ENCODE results near the gene ELAC1.

ELAC1 gene

GRCh38 chr18:51021226-51021965 lies 53.6 kb downstream of the ELAC1 start:
- DNase-seq = no peak

DNA sequence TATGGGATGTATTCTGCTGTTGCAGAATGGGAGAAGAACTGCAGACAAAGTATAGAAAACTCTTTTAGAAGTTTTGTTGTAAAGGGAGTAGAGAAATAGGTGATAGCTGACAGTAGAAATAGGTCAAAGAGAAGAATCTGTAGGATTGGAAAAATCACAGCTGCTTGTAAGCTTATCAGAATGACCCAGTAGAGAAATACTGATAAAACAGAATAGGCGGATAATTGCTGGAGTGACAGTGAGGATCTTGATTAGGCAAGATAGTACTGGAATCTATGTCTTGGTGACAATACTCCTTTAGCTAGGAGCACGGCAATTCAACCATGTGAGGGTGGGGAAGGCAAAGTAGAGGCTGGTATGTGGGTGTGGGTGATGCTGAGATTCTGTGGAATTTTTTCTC lies 57.7 kb downstream of the ELAC1 start:
- no peak for DNase-seq

DNA sequence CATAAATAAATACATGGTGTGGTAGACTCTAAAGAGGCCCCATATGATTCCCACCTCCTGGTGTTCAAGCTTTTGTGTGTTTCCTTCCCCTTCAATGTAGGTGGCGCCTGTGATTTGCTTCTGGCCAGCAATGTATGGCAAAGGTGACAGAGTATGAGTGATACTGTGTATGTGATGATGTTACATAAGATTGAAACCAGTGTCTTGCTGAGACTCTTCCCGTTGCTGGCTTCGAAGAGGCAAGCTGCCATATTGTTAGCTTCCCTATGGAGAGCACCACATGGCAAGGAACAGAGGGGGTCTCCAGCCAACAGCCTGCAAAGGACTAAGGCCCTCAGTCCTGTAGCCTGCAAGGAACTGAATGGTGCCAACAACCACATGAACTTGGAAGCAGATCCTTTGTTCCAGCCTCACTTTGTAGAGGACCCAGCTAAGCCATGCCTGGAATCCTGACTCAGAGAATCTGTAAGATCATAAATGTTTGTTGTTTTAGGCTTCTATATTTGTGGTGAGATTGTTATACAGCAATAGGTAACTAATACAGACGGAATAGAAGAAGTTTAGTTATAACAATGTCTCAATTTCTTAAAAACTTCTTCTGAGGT lies 60.5 kb downstream of the ELAC1 start:
- peak; percentile 37 for DNase-seq

- DNase-seq = no peak
These were observed 61.5 kb downstream of the ELAC1 start for GRCh38 chr18:51029378-51029693.

GRCh38 chr18:51029694-51030536 lies 62.1 kb downstream of the ELAC1 start, which contains the start of gene SMAD4:
Gene SMAD4, plus strand, starts transcription at chr18:51030213. Its CDS starts 16,834 bp downstream, at chr18:51047047.
- DNase-seq = peak; percentile 90

- peak; percentile 5 for DNase-seq
These were observed 62.9 kb downstream of the ELAC1 start for GRCh38 chr18:51030537-51031258.

GRCh38 chr18:51032193-51032592 lies 64.4 kb downstream of the ELAC1 start:
- no peak for DNase-seq

DNA sequence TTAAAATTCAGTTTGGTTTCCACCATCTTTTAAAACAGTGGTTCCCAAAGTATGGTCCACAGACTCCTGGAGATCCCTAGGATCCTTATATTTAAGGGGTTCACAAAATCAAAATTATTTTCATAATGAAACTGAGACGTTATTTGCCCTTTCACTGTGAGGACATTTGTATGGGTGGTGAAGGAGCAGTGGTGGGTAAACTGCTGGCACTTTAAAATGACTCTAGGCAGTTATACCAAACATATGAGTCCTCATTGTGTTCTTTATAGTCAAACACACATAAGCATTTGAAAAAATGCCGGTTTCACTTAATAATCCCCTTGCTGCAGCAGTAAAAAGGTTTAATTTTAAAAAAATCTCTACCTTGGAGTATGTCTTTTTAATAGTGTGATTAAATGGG lies 69.4 kb downstream of the ELAC1 start:
- DNase-seq = no peak
